Right lobe of liver (tissue), 6 donors: ENCODE measurements around the gene MPDZ. TPM values are rescaled to one million over a fixed set of nuclear protein-coding genes. Genes with fewer than 3 reads are reported as not detected.

ENCODE experiments used
- ATAC-seq, 4 donors: fragments of 200-7000 bp; cut with Tn5 transposase; one replicate each; pipeline ENCODE4 v1.9.1; 2020; ENCODE audit warnings: mild to moderate bottlenecking in 4 of 4, moderate library complexity in 4 of 4
- DNase-seq, 3 donors: peaks; one replicate each; pipeline ENCODE4 v3.0.0-alpha.2; 2020
- H3K27ac ChIP-seq, 3 donors: fragments of 200-600 bp; one replicate each; pipeline ENCODE4 v1.8.0; 2022
- H3K27me3 ChIP-seq, 2 donors: fragments of 200-600 bp; one replicate each; pipeline ENCODE4 v1.8.0; 2022
- H3K36me3 ChIP-seq, 4 donors: fragments of 200-600 bp; sonication (generic) in 1 of 4; one replicate each; pipeline versions ENCODE4 v1.5.1 to v1.8.0; 2017 to 2022; ENCODE audit warnings: control low read depth in 1 of 4
- H3K4me1 ChIP-seq, 4 donors: fragments of 200-600 bp; sonication (generic) in 1 of 4; one replicate each; pipeline versions ENCODE4 v1.5.1 to v1.8.0; 2017 to 2022; ENCODE audit warnings: control low read depth in 1 of 4
- H3K4me3 ChIP-seq, 3 donors: fragments of 200-600 bp; one replicate each; pipeline ENCODE4 v1.8.0; 2022
- H3K9me3 ChIP-seq, 4 donors: fragments of 200-600 bp; sonication (generic) in 1 of 4; one replicate each; pipeline versions ENCODE4 v1.5.1 to v1.8.0; 2017 to 2022; ENCODE audit warnings: control low read depth in 1 of 4
- CTCF ChIP-seq, 4 donors: fragments of 200-600 bp in 3 of 4; fragments of 450-650 bp in 1 of 4; IDR thresholded peaks; one replicate each; pipeline versions ENCODE4 v1.5.1 to v1.8.0; 2016 to 2022; ENCODE audit warnings: antibody characterized with exemption in 4 of 4, mild to moderate bottlenecking in 2 of 4
- POLR2A ChIP-seq: fragments of 450-650 bp; IDR thresholded peaks from one replicate; pipeline ENCODE4 v1.6.1; 2017; ENCODE audit warnings: antibody characterized with exemption, mild to moderate bottlenecking
- WGBS: methylation state at CpG from one replicate; pipeline ENCODE4 v1.1.6; 2018; ENCODE audit warnings: low coverage, low lambda C conversion rate; ENCODE audit not compliant: insufficient coverage; ENCODE audit errors: missing lambda C conversion rate; 5-methylcytosine and 5-hydroxymethylcytosine counted together
- intact Hi-C, 2 donors: fragments of 100-400 bp; cut with DNase I; formaldehyde crosslinking; loops; one replicate each; pipeline versions ENCODE4 v1.11.2 to v1.14.1; 2022
- total RNA-seq, 6 experiments: library from RNA; depleted of rRNA in 2 of 6; stranded (reverse); fragments of >200 nt in 2 of 6; fragmentation: NEBNext Ultra II Directional in 3 of 6; extraction: Animal tissue kit (Norgen Biotek cat#: 25700) in 3 of 6; gene quantifications; one replicate each; pipeline versions ENCODE4 v1.1.0 to v1.2.4, GENCODE V29; 2016 to 2023
- donor health status: DM: no; HTN: yes; CAD: no.
- donor health status: DM: no; HTN: no; CAD: no.
- donor health status: DM: no; HTN: no; CAD: no.
- donor health status: DM: no; HTN: yes; CAD: no.
- donor health status: DM: no; HTN: yes; CAD: no.

The MPDZ gene
- total RNA-seq, 6 experiments from 2014 or later, result 29.3 to 62.8 (median 49.3) TPM

DNA sequence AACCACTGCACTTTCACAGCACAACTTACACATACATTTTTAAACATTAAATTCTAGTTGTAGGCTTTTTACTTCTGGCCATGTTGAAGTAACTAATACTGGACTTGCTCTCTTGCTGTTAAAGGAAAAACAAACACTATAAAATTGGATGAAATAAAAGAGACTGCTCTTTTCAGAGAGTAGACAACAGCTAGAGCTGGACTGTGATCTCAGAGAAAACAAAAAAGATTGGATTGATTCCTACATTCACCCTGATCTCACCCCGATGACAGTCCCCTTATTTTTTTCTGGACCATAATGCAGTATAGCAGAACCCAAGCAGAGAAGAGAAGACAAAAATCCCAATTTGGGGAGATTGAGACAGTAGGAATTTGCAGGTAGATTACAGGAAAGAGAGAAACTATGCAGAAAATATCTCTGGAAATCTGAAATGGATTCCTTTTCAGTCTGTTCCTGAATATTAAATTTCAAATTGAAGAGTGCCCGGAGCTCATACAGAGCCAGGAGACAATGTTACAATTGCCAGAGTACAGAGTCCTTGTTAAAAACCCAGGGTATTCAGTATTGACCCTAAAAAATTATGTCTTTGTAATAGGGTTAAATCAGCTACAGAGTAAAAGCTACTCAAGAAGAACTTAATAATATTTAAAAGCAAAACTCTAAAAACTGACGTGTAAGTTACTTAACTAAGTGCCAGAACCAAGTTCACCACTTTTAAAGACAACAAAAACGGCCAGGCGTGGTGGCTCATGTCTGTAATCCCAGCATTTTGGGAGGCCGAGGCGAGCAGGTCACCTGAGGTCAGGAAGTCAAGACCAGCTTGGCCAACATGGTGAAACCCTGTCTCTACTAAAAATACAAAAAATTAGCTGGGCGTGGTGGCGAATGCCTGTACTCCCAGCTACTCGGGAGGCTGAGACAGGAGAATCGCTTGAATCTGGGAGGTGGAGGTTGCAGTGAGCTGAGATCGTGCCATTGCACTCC lies 208.6 kb downstream of the MPDZ start:
- intact Hi-C loops, result no loop called here
- Histone ChIP-seq H3K27ac (peak overlapping the region in 2 of 3 donors; percentile 61 to 62), H3K4me1 (no peaks in the 10 kb centered on the region), H3K36me3 (no peaks in the 10 kb centered on the region), H3K27me3 (no peaks in the 10 kb centered on the region), H3K4me3 (no peak overlapping the region), H3K9me3 (no peaks in the 10 kb centered on the region)
- ATAC-seq, result peak; percentile 86 to 92 (median 90)
- no peak for TF ChIP-seq CTCF (IDR thresholded peaks at IDR 0.05)
- 43% methylated on average over 12 of the region's 12 CpGs for WGBS
- DNase-seq, result peak in 2 of 3 donors; percentile 19 to 48

DNA sequence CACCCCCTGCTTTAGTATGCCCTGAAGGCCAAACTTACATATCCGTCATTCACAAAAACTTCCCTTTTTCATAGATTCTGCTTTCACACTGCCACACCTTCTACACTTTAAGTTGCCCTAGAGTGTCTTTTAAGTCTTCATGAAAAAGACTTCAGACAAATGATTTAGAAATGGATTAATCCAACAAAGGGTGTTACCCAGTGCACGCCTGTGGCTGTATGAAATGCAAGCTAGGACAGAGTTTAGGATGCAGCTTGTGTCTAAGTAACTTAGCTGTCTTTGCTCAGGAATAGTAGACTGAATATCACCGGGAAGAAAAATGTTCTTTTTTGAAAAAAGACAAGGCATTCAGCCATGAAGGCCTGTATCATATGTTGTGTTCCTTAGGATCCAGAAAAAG lies 210.0 kb downstream of the MPDZ start:
- Histone ChIP-seq H3K36me3 (no peaks in the 10 kb centered on the region), H3K9me3 (no peaks in the 10 kb centered on the region), H3K4me1 (no peaks in the 10 kb centered on the region), H3K27ac (no peak overlapping the region), H3K4me3 (no peak overlapping the region), H3K27me3 (no peaks in the 10 kb centered on the region)
- ATAC-seq (no peak), DNase-seq (no peak)
- WGBS, result 93% methylated on average over 3 of the region's 3 CpGs
- intact Hi-C loops, result no loop called here
- TF ChIP-seq POLR2A, result no peak
- TF ChIP-seq CTCF (IDR thresholded peaks at IDR 0.05), result no peak

DNA sequence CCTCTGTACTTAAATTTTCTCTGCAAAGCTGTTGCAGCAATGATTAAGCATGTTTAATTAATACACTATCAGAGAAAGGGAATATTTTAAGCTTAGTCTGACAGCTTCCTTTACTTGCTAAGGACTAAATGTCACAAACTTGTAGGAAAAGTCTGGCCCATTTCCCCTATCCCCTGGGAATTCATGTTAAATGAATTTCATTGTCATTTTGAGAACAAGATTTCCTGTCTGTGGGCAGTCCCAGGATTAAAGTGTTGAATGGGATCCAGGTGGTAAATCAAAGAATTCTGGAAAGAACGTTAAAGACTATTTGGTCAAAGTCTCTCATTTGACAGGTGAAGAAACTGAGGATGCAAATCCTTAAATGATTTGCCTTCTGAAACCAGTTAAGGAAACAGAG lies 214.8 kb downstream of the MPDZ start:
- WGBS, result 33% methylated on average over 1 of the region's 1 CpG
- Histone ChIP-seq H3K36me3 (no peaks in the 10 kb centered on the region), H3K27ac (no peak overlapping the region), H3K27me3 (no peaks in the 10 kb centered on the region), H3K4me1 (no peaks in the 10 kb centered on the region), H3K9me3 (no peaks in the 10 kb centered on the region), H3K4me3 (no peak overlapping the region)
- ATAC-seq (no peak), DNase-seq (no peak)
- intact Hi-C loops, result no loop called here
- TF ChIP-seq CTCF (IDR thresholded peaks at IDR 0.05) (no peak), POLR2A (no peak)

- ATAC-seq (no peak), DNase-seq (no peak)
- TF ChIP-seq POLR2A (no peak), CTCF (IDR thresholded peaks at IDR 0.05) (no peak)
- no peak overlapping the region for H3K27ac ChIP-seq
- H3K4me3 ChIP-seq, result no peak overlapping the region
- intact Hi-C loops, result no loop called here
- H3K36me3 ChIP-seq, result no peaks in the 10 kb centered on the region
- no peaks in the 10 kb centered on the region for H3K27me3 ChIP-seq
- no peaks in the 10 kb centered on the region for H3K9me3 ChIP-seq
- no peaks in the 10 kb centered on the region for H3K4me1 ChIP-seq
Measured at GRCh38 chr9:13063880-13064459, 215.5 kb downstream of the MPDZ start.
